Adrenal gland (tissue), 5 donors: ENCODE results near the gene FAM25C.
"Not testable (repeated sequence)": the region's sequence is repeated elsewhere in the genome, so short reads cannot be mapped to it uniquely, and the experiment has no call there.

Source experiments
- CTCF ChIP-seq, 6 experiments: fragments of 450-650 bp in 4 of 6; fragments of 200-600 bp in 2 of 6; sonication (generic) in 1 of 6; IDR thresholded peaks; 1 replicate in 5 of 6; 2 replicates in 1 of 6; pipeline versions ENCODE4 v1.5.1 to v1.8.0; 2016 to 2021; ENCODE audit warnings: antibody characterized with exemption in 6 of 6, mild to moderate bottlenecking in 2 of 6, moderate library complexity in 1 of 6
- POLR2A ChIP-seq, 2 donors: fragments of 450-650 bp; IDR thresholded peaks; one replicate each; pipeline ENCODE4 v1.6.1; 2017; ENCODE audit warnings: antibody characterized with exemption in 2 of 2, mild to moderate bottlenecking in 2 of 2, moderate library complexity in 1 of 2
- donor health status: DM: no; HTN: no; CAD: no.

- not testable (repeated sequence) for TF ChIP-seq CTCF, POLR2A (IDR thresholded peaks at IDR 0.05)
Observed at GRCh38 chr10:47999691-48000090, at the start of gene FAM25C.
